Measurements from ENCODE around the gene PARG.
"Not testable (repeated sequence)": the region's sequence is repeated elsewhere in the genome, so short reads cannot be mapped to it uniquely, and the experiment has no call there.

GRCh38 chr10:49923572-49923971 lies 18.3 kb downstream of the PARG start:
- TF ChIP-seq, protein P1, sequence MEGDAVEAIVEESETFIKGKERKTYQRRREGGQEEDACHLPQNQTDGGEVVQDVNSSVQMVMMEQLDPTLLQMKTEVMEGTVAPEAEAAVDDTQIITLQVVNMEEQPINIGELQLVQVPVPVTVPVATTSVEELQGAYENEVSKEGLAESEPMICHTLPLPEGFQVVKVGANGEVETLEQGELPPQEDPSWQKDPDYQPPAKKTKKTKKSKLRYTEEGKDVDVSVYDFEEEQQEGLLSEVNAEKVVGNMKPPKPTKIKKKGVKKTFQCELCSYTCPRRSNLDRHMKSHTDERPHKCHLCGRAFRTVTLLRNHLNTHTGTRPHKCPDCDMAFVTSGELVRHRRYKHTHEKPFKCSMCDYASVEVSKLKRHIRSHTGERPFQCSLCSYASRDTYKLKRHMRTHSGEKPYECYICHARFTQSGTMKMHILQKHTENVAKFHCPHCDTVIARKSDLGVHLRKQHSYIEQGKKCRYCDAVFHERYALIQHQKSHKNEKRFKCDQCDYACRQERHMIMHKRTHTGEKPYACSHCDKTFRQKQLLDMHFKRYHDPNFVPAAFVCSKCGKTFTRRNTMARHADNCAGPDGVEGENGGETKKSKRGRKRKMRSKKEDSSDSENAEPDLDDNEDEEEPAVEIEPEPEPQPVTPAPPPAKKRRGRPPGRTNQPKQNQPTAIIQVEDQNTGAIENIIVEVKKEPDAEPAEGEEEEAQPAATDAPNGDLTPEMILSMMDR (conservative IDR thresholded peaks at IDR 0.05), result not testable (repeated sequence)
- TF ChIP-seq ZFX (IDR thresholded peaks at IDR 0.05), result not testable (repeated sequence)
